LNCaP clone FGC (cell line): ENCODE results near the gene ERBB2.

ENCODE experiments used
- DNase-seq: peaks from one replicate; pipeline ENCODE4 v3.0.0-alpha.2; 2011; ENCODE audit warnings: low read depth
- H3K4me3 ChIP-seq: 2 replicates; pipeline ENCODE4 v1.5.1; 2011; ENCODE audit warnings: mild to moderate bottlenecking, low read depth, low read length, control low read depth
- CTCF ChIP-seq: IDR thresholded peaks from 2 replicates; pipeline ENCODE4 v1.5.1; 2012; ENCODE audit warnings: mild to moderate bottlenecking; ENCODE audit not compliant: control insufficient read depth, insufficient read depth; ENCODE audit errors: extremely low read depth

The ERBB2 gene

GRCh38 chr17:39675390-39676082 is 24.3 kb upstream of the ERBB2 start:
- TF ChIP-seq CTCF: no peak
- no peak overlapping the region for H3K4me3 ChIP-seq
- DNase-seq: no peak

GRCh38 chr17:39676198-39676819 is 23.6 kb upstream of the ERBB2 start:
- H3K4me3 ChIP-seq: no peak overlapping the region
- TF ChIP-seq CTCF: no peak
- no peak for DNase-seq

- no peak for TF ChIP-seq CTCF
- no peak for DNase-seq
- H3K4me3 ChIP-seq: no peak overlapping the region
Measured at GRCh38 chr17:39677072-39677471, 22.8 kb upstream of the ERBB2 start.

GRCh38 chr17:39677542-39678339 is 22.1 kb upstream of the ERBB2 start:
- no peak for DNase-seq
- no peak for TF ChIP-seq CTCF
- no peak overlapping the region for H3K4me3 ChIP-seq

- no peak for DNase-seq
- no peak overlapping the region for H3K4me3 ChIP-seq
- no peak for TF ChIP-seq CTCF
Measured at GRCh38 chr17:39678340-39679116, 21.3 kb upstream of the ERBB2 start.

GRCh38 chr17:39679521-39680192 is 20.2 kb upstream of the ERBB2 start:
- no peak for TF ChIP-seq CTCF
- no peak for DNase-seq
- H3K4me3 ChIP-seq: no peak overlapping the region
